Fibroblast of the conjunctiva (primary cell): ENCODE data around the gene SMARCA4.

Experiments used
- DNase-seq: peaks from one replicate; pipeline ENCODE4 v3.0.0-alpha.2; 2010; ENCODE audit warnings: low read depth

SMARCA4 gene

DNA sequence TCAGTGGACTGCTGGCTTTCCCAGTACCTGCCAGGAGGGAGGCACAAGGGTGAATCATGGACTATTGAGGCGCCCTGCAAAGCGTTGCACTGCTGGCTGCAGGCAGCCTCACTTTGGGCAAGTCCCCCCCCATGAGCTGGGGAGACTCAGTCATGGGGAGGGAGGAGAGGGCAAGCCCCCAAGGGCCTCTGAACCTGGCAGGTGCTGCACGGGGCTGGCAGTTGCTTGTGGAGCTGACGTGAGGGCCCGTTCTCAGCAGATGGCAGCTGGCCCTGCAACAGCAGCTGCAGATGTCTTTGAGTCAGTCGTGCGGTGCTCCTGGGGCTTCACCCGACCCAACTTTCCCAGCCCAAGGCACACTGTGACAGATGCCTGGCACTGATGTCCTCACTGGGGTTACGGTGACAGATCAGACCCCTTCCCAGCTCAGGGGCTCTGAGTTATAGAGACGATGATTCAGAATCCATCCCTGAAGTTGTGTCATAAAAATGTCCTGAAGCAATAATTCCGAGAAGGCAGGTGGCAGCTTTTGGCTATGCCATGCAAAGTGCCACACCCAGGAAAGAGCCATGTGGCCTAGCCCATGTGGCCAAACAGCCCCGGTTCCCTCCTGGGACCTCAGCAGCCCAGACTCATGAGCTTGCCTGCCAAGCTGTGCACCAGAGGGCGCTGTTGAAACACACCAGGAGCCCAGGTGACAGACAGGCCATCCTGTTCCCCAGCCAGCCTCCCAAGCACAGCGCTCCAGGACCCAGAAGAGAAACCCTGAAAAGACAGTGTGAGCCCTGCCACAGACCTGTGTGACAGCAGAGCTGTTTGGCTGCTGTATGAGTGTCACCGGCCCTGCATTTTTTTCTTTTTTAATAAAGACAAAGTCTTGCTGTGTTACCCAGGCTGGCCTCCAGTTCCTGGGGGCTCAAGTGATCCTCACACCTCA is 74.9 kb downstream of the SMARCA4 start:
- DNase-seq = peak; percentile 83

DNA sequence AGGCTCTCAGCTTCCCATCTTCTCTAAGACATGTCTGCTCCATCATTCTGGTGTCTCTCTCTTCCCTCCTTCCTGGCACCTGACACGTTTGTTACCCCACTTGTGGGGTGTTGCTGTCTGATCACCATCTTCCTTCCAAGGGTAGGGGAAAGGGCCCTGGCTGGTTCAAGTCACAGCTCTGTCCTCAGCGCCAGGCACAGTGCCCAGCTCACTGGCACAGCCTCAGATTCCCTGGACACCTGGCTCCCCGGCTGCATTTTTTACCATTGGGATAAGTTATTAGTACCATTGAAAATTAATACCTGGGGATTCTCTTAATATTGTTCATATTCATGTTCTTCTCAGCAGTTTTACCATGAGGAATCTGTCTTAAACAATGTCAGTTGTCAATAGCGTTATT is 77.7 kb downstream of the SMARCA4 start:
- no peak for DNase-seq

DNA sequence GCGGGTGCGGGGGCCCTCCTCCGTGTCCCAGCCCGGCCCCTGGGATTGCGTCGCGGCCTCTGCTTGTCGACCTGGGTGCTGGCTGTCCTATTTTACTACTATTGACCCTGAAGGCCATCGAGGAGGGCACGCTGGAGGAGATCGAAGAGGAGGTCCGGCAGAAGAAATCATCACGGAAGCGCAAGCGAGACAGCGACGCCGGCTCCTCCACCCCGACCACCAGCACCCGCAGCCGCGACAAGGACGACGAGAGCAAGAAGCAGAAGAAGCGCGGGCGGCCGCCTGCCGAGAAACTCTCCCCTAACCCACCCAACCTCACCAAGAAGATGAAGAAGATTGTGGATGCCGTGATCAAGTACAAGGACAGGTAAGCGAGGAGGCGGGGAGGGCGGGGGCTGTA is 80.4 kb downstream of the SMARCA4 start:
- no peak for DNase-seq

DNA sequence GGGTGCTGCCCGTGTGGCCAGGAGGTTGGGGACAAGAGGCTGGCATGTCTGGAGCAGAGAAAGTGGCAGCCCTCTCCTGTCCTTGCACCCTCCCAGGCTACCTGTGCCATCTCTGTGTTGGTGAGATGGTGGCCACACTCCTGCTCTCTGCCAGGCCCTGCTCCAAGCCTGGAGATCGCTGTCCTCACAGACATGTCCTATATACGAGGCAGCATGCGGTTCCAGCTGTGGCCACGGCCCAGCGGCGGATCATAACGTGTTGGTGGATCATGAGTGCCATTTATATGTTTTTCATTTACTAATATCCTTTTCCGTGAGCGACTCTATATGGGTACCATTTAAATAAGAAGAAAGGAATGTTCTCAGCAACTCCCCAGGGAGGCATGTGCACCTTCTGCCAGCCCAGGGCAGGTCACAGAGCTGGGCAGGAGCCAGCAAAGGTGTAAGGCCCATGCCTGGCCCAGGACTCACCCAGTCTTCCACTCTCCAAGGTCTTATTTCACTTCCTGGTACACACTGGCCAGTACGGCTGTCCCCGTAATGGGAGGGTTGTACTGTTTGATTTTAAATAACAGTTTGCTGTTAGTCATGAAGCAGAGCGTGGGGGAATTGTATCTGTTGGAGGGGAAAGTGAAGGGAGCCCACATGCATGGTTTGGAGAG is 81.3 kb downstream of the SMARCA4 start:
- no peak for DNase-seq

DNA sequence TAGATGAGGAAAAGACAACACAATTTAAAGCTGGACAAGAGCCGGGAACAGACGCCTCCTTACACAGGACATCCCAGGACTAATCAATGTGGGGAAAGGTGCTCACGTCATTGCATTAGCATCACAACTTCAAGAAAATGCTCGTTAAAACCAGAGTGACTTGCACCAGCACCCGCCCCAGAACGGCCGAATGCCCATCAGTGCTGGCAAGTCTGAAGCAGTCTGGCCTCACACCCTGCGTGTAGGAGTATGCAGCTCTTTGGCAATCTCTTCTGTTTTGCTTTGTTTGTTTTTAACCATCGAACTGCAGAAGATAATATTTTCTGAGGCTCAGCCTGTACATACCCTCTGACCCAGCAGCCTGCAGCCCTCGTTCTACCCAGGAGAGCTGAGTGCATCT is 83.6 kb downstream of the SMARCA4 start:
- DNase-seq = no peak

DNA sequence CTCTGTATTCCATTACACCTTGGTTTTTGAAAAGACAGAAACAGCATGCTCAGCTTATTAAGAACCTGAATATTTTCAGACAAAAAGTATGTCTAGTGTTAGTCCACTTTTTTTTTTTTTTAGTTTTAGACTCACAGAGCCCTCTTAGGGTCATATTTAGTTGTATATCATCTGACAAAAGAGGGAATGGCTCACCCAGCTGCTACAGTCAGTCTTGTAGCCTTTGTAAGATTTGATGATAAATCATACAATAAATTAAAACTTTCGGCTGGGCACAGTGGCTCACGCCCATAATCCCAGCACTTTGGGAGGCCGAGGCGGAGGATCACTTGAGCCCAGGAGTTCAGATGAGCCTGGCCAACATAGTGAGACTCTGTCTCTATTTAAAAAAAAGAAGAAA is 84.7 kb downstream of the SMARCA4 start:
- no peak for DNase-seq

DNA sequence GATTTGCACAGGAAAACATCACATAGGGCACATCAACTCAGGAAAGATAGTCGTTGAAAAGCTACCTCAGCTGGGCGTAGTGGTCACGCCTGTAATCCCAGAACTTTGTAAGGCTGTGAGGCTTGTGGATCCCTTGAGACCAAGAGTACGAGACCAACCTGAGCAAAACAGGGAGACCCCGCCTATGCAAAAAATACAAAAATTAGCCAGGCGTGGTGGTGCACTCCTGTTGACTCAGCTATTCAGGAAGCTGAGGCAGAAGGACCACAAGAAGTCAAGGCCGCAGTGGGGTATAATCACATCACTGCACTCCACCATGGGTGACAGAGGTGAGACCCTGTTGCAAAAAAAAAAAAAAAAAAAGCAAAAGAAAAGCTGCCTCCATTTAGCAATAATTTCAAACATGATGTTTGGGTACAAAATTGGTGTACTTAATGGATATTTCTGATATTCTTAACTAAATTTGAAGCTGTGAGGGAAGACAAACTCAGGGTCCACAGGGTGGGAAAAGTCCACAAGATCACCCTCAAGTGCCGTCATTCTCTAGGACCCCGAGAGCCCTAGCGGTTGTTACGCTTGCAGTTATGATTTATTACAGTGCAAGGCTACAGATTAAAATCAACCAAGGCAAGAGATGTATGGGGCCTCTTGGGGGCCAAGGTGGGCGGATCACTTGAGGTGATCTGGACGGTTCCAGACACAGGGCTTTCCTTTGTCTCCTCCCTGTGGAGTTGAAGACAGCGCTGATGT is 86.0 kb downstream of the SMARCA4 start:
- no peak for DNase-seq

DNA sequence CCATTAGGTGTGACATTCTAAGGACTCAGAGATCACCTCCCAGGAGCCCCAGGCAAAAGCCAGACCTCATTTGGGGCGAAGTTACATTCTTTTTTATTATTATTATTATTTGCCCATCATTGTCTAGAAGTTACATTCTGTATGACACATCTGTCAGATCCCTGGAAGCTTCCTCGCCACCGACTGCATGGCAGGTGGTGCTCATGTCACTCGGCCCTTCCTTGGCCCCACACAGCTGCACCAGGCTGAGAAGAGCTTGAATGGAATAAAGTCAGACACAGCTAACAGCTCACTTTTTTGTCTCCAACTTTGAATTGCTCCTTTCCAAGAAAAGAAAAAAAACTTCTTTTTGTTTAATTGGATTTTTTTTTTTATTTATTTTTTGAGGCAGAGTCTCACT is 87.0 kb downstream of the SMARCA4 start:
- no peak for DNase-seq

DNA sequence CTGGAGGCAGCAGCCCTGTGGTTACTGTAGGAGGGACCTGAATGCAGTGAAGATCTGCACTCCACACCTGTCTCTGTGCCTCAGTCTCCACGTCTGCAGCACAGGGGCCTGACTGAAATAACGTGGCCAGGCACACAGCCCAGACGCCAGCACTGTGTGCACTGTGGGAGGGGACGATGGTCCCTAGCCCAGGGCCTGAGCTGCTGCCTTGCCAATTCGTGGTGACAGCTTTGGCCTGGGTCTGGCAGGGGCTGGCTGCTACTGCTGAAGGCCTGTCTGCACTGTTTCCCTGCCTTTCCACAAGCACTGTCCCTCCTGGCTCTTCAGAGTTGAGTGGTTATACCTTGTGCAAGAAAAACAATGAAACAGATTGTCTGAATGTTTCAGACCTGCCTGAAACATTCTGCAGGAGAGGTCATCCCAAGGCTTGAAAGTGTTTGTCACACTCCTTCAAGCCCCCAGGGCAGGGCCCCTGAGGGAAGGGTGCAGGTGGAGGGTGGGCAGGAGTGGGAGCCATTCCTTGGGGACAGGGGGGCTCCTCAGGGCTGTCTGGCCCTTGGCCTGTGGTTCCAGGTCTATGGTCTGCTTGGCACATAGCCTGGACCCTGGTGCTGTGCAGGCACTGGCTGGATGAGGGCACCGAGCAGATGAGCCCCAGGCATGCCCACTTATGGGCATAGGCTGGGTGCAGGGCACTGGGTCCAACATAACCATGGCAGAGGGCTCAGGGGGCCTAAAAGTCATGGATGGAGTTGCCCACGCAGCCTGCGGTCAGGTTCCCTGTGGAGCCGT is 89.7 kb downstream of the SMARCA4 start:
- DNase-seq = no peak

DNA sequence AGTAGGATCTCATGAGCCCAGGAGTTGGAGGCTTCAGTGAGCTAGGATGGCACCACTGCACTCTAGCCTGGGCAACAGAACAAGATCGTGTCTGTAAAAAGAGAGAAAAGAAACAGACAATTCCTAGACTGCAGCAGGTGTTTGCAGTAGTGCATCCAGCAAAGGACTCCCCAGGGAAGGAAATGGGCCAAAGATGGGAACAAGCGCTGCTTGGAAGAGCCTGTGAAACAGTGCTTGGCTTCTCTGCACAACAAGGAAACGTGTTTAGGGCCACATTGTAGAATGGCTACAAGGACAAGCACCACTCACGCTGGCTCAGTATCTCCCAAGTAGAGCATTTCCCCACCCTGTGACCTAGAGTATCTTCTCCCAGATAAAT is 93.0 kb downstream of the SMARCA4 start:
- DNase-seq = no peak

DNA sequence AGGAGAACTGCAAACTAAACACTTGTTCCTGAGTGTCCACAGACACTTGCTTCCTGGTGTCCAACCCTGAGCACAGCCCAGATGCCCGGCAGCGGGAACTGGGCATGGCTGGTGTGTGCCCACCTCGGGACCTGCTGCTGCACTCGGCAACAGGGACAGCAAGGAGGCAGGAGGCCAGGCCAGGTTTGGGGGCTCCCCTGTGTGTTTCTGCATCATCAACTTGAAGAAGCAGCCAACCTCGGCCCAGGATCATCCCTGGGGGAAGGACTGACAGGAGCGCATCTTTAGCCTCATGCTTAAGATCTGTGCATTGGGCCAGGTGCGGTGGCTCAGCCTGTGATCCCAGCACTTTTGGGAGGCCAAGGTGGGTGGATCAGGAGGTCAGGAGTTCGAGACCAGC is 93.4 kb downstream of the SMARCA4 start:
- no peak for DNase-seq

DNA sequence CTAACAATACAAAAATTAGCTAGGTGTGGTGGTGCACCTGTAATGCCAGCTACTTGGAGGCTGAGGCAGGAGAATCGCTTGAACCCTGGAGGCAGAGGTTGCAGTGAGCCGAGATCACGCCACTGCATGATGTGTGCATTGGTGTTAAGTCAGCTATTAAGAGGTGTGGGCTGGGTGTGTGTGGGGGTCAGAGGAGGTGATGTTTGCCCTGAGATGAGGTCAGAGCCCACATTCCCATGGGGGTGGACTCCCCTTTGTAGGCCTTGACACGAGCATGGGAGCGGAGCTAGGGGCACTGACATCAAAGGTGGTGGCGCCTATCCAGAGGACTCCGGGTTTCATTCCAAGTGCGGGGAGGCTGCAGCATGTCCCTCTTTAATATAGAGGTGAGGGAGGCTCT is 93.8 kb downstream of the SMARCA4 start:
- DNase-seq = no peak

DNA sequence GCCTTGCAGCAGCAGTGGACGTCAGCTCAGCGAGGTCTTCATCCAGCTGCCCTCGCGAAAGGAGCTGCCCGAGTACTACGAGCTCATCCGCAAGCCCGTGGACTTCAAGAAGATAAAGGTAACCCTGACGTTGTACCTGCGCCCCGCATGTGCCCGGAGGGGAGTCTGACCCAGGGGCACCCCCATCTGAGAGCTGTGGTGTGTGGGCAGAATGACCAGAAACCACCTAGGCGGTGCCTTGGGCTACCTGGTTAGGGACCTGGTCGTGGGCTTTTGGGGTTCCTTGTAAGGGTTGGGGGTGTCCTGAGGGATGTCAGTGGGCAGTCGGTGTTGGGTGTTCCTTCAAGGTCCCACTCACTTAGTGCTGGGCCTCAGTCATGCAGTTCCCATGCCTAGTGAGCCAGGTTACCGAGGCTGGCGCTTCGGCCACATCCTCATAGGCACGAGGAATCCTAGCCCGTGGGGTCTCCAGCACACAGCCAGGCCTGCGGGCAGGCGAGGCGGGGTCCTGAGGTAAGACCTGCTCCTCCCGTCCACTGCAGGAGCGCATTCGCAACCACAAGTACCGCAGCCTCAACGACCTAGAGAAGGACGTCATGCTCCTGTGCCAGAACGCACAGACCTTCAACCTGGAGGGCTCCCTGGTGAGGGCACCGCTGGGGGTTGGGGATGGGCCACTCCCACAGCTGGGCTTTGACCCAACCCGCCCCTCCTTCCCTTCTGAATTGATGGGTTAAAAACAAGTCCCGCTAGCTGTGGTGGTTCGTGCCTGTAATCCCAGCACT is 97.6 kb downstream of the SMARCA4 start:
- DNase-seq = no peak

DNA sequence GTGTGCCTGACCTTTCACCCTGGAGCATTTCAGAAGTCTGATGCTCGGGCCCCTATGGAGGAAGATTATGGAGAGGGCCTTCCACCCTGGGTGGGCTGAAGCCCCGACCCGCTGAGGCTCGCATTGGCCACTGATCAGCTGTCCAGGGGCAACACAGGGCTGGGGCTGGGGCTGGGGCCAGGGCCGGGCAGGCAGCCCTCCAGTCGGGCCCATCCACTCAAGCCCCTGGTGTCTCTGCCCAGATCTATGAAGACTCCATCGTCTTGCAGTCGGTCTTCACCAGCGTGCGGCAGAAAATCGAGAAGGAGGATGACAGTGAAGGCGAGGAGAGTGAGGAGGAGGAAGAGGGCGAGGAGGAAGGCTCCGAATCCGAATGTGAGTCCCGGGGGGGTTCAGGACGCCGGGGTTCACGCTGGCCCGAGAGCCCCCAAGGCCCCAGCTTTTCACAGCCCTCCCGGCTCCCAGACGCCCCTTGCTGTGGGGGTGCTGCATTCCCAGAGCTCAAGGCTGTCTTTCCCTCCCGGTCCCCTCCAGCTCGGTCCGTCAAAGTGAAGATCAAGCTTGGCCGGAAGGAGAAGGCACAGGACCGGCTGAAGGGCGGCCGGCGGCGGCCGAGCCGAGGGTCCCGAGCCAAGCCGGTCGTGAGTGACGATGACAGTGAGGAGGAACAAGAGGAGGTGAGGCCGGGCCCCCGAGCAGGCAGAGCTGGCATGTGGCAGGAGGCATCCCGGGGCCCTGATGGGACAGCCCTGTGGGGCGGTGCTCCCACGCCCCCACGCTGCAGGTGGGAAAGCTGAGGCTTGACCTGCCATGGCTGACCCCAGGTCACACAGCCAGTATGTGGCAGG is 98.9 kb downstream of the SMARCA4 start:
- DNase-seq = no peak

DNA sequence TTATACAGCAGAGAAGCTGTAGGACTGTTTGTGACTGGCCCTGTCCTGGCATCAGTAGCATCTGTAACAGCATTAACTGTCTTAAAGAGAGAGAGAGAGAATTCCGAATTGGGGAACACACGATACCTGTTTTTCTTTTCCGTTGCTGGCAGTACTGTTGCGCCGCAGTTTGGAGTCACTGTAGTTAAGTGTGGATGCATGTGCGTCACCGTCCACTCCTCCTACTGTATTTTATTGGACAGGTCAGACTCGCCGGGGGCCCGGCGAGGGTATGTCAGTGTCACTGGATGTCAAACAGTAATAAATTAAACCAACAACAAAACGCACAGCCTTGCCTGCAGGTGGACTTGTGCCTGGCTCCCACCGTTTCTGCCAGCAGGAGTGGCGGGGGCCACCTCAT is 101.1 kb downstream of the SMARCA4 start:
- DNase-seq = no peak

DNA sequence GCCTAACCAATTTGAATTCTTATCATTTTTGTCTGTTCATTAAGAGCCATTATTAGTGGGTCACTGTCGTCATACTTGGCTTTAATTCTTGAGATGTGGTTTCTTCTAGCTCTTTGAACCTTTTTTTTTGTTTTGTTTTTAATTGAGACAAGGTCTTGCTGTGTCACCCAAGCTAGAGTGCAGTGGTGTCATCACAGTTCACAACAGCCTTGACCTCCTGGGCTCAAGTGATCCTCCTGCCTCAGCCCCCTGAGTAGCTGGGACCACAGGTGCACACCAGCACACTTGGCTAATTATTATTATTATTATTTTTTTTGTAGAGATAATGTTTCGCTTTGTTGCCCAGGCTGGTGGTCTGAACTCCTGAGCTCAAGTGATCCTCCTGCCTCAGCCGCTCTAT is 102.6 kb downstream of the SMARCA4 start:
- no peak for DNase-seq

DNA sequence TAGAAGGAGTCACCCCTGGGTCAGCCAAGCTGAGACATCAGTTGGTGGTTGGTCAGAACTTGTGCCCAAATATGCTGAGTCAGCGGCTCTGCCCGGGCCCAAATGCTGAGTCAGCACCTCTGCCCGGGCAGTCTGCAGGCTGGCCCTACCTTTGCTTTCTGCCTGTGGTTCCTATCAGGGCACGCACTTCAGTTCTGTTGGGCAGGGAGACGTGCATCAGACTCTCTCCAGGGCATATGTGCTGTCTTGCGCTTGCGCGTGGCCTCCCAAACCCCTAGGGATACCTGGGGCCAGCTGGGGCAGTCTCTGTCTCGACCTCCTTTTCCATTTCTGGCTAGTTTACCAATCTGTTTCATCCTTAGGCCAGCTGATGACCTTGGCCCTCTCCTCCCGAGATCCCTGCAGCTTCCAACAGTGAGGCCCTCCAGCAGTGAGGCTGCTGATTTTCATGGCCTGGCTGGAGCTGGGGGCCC is 104.0 kb downstream of the SMARCA4 start:
- DNase-seq = no peak

DNA sequence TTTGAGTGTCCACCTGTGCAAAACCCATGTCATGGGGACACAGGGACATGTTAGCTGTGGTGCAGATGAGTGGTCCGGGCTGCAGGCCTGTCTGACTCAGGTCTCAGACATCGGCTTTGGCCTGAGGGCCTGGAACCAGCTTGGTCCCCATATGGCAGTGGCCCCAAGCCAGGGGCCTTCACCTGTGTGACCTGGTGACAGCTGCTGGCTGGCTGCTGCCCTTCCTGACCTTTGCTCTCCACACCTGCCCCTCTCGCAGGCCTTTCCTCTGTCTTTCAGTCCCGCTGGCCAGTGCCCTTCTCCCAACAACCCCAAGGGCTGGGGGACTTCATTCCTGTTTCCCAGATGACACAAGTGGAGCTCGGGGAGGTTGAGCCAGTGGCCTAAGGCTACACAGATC is 105.5 kb downstream of the SMARCA4 start:
- DNase-seq = no peak

DNA sequence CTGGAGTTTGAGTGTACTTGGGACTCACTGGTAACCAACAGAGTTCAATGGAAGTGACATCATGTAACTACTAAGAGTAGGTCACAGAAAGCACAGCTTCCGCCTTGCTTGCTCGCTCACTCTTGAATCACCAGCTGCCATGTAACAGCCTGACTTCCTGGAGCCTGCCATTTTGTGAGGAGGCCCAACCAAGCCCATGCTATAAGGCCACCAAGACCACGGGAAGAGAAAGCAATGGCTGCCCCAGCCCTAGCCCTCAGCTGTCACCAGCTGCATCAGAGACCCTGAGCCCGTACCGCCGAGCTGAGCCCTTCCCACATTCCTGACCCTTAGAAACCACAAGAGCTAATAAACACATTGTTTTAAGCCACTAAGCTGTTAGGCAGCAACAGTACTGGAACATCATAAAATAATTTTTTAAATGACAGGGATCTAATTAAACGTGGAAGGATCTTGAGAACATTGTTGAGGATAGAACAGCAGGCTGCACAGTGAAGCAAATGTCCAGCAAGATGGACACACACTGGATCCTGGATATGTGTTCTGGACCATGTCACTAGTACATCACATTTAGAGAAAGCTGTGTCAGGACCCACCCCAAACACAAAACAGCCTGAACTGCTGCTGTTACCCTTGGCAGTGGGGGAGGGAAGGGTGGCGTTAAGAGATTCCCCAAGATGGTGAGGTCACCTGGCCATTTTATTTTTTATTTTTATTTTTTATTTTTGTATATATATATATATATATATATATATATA is 106.7 kb downstream of the SMARCA4 start:
- no peak for DNase-seq
